Sigmoid colon (tissue), 4 donors: ENCODE results near the gene SORCS1.

Source experiments
- POLR2A ChIP-seq, 2 donors: fragments of 450-650 bp; IDR thresholded peaks; one replicate each; pipeline ENCODE4 v1.6.1; 2016; ENCODE audit warnings: antibody characterized with exemption in 2 of 2, mild to moderate bottlenecking in 2 of 2, moderate library complexity in 2 of 2
- POLR2AphosphoS5 ChIP-seq, 4 donors: sonication (generic); formaldehyde crosslinking; IDR thresholded peaks; one replicate each; pipeline ENCODE4 v1.6.1; 2017; ENCODE audit warnings: antibody characterized with exemption in 4 of 4
- TF ChIP-seq, protein P1 (sequence below), 4 experiments: fragments of 450-650 bp in 3 of 4; fragments of 200-600 bp in 1 of 4; IDR thresholded peaks; one replicate each; pipeline ENCODE4 v1.5.1; 2016 to 2019; ENCODE audit warnings: antibody characterized with exemption in 4 of 4, mild to moderate bottlenecking in 3 of 4, moderate library complexity in 2 of 4

DNA sequence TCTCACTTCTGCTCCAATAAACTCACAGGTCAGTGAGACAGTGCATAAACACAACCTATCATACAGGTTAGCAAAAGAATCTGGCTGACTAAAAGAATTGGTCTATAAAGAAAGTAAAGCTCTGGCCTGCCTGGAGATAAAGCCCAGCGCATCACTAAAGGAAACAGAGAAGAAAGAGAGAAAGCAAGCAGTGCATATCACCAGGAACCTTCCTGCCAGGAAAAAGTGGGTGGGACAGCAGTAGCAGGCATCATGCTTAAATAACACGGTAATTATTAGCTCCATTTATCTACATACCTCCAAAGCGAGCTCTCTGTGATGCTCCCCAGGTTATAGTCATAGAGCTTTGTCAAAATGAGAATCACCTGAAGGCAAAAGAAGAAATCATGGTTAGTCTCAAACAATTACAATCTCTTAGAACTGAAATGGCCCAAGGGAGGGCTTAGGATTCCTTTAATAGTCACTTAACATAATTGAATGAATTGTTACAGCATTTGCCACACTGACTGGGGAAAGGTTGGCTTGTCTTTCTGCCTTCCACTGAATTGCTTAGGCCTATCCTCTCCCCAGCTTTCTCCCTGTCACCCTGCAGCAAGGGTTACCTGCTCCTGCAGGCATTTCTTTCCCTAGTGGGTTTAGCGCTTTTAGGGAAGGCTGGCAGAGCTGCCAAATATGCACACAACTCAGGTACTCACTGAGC, 208.1 kb downstream of the SORCS1 start:
- TF ChIP-seq, protein P1, sequence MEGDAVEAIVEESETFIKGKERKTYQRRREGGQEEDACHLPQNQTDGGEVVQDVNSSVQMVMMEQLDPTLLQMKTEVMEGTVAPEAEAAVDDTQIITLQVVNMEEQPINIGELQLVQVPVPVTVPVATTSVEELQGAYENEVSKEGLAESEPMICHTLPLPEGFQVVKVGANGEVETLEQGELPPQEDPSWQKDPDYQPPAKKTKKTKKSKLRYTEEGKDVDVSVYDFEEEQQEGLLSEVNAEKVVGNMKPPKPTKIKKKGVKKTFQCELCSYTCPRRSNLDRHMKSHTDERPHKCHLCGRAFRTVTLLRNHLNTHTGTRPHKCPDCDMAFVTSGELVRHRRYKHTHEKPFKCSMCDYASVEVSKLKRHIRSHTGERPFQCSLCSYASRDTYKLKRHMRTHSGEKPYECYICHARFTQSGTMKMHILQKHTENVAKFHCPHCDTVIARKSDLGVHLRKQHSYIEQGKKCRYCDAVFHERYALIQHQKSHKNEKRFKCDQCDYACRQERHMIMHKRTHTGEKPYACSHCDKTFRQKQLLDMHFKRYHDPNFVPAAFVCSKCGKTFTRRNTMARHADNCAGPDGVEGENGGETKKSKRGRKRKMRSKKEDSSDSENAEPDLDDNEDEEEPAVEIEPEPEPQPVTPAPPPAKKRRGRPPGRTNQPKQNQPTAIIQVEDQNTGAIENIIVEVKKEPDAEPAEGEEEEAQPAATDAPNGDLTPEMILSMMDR (IDR thresholded peaks at IDR 0.05) = no peak
- TF ChIP-seq POLR2A (IDR thresholded peaks at IDR 0.05) (no peak), POLR2AphosphoS5 (IDR thresholded peaks at IDR 0.05) (no peak)
